ENCODE measurements around the gene RCN1.

The RCN1 gene

DNA sequence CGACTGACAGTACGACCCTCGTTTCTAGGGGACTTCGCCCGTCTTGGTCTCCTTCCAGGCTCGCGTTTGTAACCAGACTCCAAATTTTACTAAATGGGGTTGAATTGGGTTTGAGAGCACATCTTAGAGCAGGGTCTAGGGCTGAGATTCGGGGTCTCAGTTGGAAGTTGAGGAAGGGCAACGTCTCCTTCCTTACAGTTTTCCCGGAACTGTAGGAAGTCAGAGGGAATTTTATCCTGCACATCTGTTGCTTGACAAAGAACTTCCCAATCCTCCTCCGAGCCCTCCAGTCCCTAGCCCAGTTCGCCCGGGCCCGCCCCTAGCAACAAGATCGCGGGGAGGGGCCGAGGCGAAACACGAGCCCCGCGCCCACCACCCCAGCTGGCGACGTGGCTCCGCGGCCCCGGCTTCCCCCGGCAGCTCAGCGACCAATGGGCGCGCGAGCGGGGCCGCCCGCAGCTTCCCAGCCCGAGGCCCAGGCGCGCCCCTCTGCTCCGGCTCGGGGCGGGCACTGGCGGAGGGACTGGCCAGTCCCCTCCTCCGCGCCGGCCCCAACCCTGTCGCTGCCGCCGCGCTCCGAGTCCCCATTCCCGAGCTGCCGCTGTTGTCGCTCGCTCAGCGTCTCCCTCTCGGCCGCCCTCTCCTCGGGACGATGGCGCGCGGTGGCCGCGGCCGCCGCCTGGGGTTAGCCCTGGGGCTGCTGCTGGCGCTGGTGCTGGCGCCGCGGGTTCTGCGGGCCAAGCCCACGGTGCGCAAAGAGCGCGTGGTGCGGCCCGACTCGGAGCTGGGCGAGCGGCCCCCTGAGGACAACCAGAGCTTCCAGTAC is at the start of gene RCN1:
RCN1 (plus strand) TSS at position 530 of the 826 bp plus-strand sequence; CDS start at position 653, 123 bp downstream.
- peak within 1 kb of the TSS; percentile 93 for H3K4me3 ChIP-seq (ENCODE audit: low read length)
- peak within 1 kb of the TSS; percentile 96 for H3K9ac ChIP-seq (ENCODE audit: low read length)
- DNase-seq (ENCODE audit: low read depth) = peak; percentile 94
- no peaks in the 10 kb centered on the region for H3K9me3 ChIP-seq (ENCODE audit: control insufficient read depth, low read length)
- H3K27me3 ChIP-seq (replicated peaks; ENCODE audit: control insufficient read depth, insufficient read depth, low read length) = no peaks in the 10 kb centered on the region
- H3K36me3 ChIP-seq (ENCODE audit: control insufficient read depth, insufficient read depth, low read length, severe bottlenecking) = no peaks in the 10 kb centered on the region
- peaks cover 61% of the 10 kb centered on the region for H3K4me1 ChIP-seq (ENCODE audit: control insufficient read depth, insufficient read depth, low read length)

DNA sequence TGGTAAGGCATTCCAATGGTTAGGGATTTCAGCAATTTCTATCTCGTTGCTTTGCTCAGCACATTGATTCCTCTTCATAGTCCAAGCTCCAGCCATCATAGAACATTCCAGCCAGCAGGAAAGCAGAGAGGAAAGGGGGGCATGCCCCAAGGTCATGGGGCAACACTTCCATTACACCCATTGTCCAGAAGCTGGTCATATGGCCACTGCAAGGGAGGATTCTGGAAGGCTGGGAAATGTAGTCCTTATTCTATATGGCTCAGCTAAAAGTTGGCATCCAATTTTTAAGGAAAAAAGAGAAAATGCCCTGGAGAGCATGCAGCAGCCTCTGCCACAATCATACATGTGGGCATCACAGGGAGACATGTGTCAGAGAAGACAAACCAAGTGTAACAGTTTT is 47.1 kb upstream of the RCN1 start:
- H3K9ac ChIP-seq (ENCODE audit: low read length) = no peak overlapping the region
- DNase-seq (ENCODE audit: low read depth) = no peak
- H3K27me3 ChIP-seq (replicated peaks; ENCODE audit: control insufficient read depth, insufficient read depth, low read length) = peaks cover 3% of the 10 kb centered on the region
- no peaks in the 10 kb centered on the region for H3K36me3 ChIP-seq (ENCODE audit: control insufficient read depth, insufficient read depth, low read length, severe bottlenecking)
- H3K4me3 ChIP-seq (ENCODE audit: low read length) = no peak overlapping the region
- H3K4me1 ChIP-seq (ENCODE audit: control insufficient read depth, insufficient read depth, low read length) = no peaks in the 10 kb centered on the region
- peaks cover 6% of the 10 kb centered on the region for H3K9me3 ChIP-seq (ENCODE audit: control insufficient read depth, low read length)

DNA sequence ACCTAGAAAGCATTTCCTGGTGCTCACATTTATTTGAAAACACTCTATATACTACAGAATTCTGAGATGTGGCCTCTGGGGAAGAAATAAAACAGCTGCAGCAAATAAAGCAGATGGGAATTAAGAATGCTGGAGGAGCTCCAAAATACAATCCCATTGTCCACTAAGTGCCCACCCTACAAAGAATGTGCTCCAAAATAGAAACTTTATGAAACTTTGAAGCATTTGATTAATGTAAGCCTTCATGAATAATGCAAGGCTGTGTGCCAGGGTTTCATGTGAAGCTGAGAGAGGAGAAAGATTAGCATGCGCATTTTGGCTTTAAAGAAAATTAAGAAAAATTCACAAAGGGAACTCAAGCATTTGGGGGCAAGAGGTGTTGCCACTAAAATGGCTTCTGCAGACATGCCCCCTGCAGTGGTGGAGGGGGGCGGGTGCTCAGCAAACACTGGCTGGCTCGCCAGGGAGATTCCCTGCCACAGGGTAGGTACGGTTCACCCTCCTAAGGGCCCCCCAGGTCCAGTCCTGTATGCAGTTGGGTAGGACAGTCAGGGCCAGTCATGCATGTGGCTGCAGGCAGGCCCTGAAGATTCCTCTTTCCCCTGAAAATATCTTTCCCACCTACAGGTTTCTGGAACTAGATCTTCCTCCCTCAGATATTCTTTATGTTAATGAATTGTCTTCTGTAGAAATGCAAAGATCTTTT is 46.6 kb upstream of the RCN1 start:
- H3K9ac ChIP-seq (ENCODE audit: low read length) = no peak overlapping the region
- H3K4me3 ChIP-seq (ENCODE audit: low read length) = no peak overlapping the region
- DNase-seq (ENCODE audit: low read depth) = no peak
- peaks cover 6% of the 10 kb centered on the region for H3K9me3 ChIP-seq (ENCODE audit: control insufficient read depth, low read length)
- no peaks in the 10 kb centered on the region for H3K36me3 ChIP-seq (ENCODE audit: control insufficient read depth, insufficient read depth, low read length, severe bottlenecking)
- H3K27me3 ChIP-seq (replicated peaks; ENCODE audit: control insufficient read depth, insufficient read depth, low read length) = peaks cover 3% of the 10 kb centered on the region
- H3K4me1 ChIP-seq (ENCODE audit: control insufficient read depth, insufficient read depth, low read length) = no peaks in the 10 kb centered on the region

DNA sequence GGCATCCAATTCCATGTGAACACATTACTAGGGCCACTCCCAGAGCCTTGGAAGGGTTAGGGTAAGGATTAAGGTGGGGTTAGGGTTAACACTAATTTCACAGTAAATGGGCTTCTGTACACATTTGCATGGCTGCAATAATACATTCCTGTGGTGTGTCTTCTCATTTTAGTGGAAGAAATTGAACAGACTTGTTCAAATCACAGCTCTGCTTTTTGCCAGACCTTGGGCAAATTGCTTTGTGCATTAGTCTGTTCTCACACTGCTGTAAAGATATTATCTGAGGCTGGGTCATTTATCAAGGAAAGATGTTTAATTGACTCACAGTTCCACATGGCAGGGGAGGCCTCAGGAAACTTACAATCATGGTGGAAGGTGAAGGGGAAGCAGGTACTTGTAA is 45.4 kb upstream of the RCN1 start:
- Histone ChIP-seq H3K9ac (ENCODE audit: low read length) (no peak overlapping the region), H3K4me1 (ENCODE audit: control insufficient read depth, insufficient read depth, low read length) (no peaks in the 10 kb centered on the region), H3K36me3 (ENCODE audit: control insufficient read depth, insufficient read depth, low read length, severe bottlenecking) (no peaks in the 10 kb centered on the region), H3K4me3 (ENCODE audit: low read length) (no peak overlapping the region), H3K9me3 (ENCODE audit: control insufficient read depth, low read length) (peaks cover 6% of the 10 kb centered on the region), H3K27me3 (replicated peaks; ENCODE audit: control insufficient read depth, insufficient read depth, low read length) (peaks cover 3% of the 10 kb centered on the region)
- DNase-seq (ENCODE audit: low read depth) = no peak

DNA sequence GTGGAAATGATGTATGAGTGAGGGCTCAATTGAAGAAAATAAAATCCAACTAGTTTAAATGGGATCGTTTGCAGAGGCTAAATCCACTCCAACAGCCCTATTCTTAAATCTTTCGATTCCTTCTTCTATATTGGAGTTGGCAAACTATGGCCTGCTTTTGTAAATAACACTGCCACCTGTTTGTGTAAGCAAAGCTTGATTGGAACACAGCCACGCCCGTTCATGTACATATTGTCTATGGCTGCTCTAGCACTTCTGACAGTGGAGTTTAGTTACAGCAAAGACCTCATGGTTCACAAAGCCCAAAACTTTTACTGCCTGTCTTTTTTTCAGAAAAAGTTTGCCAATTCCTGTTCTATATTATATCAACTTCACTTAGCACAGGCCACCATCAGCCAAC is 40.6 kb upstream of the RCN1 start:
- no peak overlapping the region for H3K4me3 ChIP-seq (ENCODE audit: low read length)
- peaks cover 12% of the 10 kb centered on the region for H3K4me1 ChIP-seq (ENCODE audit: control insufficient read depth, insufficient read depth, low read length)
- H3K9ac ChIP-seq (ENCODE audit: low read length) = no peak overlapping the region
- H3K9me3 ChIP-seq (ENCODE audit: control insufficient read depth, low read length) = peaks cover 6% of the 10 kb centered on the region
- no peaks in the 10 kb centered on the region for H3K36me3 ChIP-seq (ENCODE audit: control insufficient read depth, insufficient read depth, low read length, severe bottlenecking)
- peaks cover 3% of the 10 kb centered on the region for H3K27me3 ChIP-seq (replicated peaks; ENCODE audit: control insufficient read depth, insufficient read depth, low read length)
- DNase-seq (ENCODE audit: low read depth) = no peak

DNA sequence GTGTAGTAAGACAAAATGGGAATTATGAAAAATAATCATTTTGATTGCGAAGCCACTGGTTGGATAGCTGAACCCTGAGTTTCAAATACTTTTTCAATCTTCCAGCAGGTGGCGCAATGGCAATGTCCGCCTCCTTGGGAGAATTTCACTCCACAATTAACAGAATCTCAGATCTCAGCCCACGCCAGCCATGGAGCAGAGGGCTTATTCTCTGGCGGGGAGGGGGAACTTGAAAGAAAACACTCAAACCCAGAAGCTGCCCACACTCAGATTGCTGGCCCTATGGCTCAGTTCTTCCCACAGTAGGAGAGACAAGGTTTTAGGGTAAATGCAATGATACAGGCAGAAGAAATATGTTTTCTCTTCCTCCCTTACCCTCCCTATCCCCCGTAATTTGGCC is 38.7 kb upstream of the RCN1 start:
- peaks cover 19% of the 10 kb centered on the region for H3K4me1 ChIP-seq (ENCODE audit: control insufficient read depth, insufficient read depth, low read length)
- no peak overlapping the region for H3K4me3 ChIP-seq (ENCODE audit: low read length)
- H3K9ac ChIP-seq (ENCODE audit: low read length) = no peak overlapping the region
- H3K36me3 ChIP-seq (ENCODE audit: control insufficient read depth, insufficient read depth, low read length, severe bottlenecking) = no peaks in the 10 kb centered on the region
- H3K9me3 ChIP-seq (ENCODE audit: control insufficient read depth, low read length) = no peaks in the 10 kb centered on the region
- no peaks in the 10 kb centered on the region for H3K27me3 ChIP-seq (replicated peaks; ENCODE audit: control insufficient read depth, insufficient read depth, low read length)
- DNase-seq (ENCODE audit: low read depth) = peak; percentile 88

DNA sequence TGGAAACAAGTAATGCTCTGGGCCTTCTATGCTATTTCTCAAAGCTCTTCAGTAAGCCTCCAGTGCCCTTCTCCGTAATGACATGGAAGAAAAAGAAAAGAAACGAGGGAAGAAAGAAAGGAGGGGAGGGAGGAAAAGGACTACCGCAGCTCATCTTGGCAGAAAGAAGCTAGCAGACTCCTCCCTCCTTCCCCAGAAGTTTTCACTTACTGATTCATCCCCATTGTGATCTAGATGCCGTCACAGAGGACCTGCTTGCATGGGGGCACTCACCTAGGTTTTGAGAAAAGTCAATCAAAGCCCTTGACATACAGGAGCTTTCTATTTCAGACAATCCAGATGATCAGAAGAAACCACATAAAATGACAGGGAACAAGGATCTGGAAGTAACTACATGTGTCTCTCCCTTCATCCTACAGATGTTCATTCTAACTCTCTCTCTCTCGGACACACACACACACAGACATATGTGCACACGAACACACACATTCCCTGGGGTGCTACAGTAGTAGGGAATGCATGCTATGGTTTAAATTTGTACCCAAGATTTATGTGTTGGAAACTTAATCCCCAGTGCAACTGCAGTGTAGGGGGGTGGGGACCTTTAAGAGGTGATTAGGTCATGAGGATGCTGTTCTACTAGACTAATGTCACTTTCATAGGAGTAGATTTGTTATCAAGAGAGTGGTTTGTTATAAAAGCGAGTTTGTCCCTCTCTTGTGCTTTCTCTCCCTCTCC is 37.6 kb upstream of the RCN1 start:
- Histone ChIP-seq H3K4me3 (ENCODE audit: low read length) (no peak overlapping the region), H3K36me3 (ENCODE audit: control insufficient read depth, insufficient read depth, low read length, severe bottlenecking) (no peaks in the 10 kb centered on the region), H3K27me3 (replicated peaks; ENCODE audit: control insufficient read depth, insufficient read depth, low read length) (no peaks in the 10 kb centered on the region), H3K9me3 (ENCODE audit: control insufficient read depth, low read length) (no peaks in the 10 kb centered on the region), H3K9ac (ENCODE audit: low read length) (no peak overlapping the region), H3K4me1 (ENCODE audit: control insufficient read depth, insufficient read depth, low read length) (peaks cover 19% of the 10 kb centered on the region)
- DNase-seq (ENCODE audit: low read depth) = no peak

DNA sequence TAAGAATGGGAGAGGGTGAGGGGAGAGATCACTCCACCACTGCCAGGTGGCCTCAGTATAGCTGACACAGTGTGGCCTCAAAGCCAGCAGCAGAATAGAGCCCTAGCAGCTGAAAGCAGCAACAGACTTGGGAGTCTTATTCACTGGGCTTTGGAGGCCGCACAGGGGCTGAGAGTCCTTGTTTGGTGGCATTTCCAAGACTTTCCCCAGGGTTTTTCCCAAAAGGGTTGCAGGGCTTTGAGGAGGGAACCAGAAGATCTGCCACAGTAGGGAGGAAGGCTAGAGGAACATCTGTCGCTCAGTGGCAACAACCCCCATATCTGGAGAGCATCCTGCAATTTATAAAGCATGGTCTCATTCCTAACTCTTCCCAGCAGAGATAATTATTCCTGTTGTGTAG is 35.0 kb upstream of the RCN1 start:
- Histone ChIP-seq H3K9me3 (ENCODE audit: control insufficient read depth, low read length) (no peaks in the 10 kb centered on the region), H3K27me3 (replicated peaks; ENCODE audit: control insufficient read depth, insufficient read depth, low read length) (no peaks in the 10 kb centered on the region), H3K4me1 (ENCODE audit: control insufficient read depth, insufficient read depth, low read length) (peaks cover 19% of the 10 kb centered on the region), H3K4me3 (ENCODE audit: low read length) (no peak overlapping the region), H3K36me3 (ENCODE audit: control insufficient read depth, insufficient read depth, low read length, severe bottlenecking) (no peaks in the 10 kb centered on the region), H3K9ac (ENCODE audit: low read length) (no peak overlapping the region)
- no peak for DNase-seq (ENCODE audit: low read depth)

DNA sequence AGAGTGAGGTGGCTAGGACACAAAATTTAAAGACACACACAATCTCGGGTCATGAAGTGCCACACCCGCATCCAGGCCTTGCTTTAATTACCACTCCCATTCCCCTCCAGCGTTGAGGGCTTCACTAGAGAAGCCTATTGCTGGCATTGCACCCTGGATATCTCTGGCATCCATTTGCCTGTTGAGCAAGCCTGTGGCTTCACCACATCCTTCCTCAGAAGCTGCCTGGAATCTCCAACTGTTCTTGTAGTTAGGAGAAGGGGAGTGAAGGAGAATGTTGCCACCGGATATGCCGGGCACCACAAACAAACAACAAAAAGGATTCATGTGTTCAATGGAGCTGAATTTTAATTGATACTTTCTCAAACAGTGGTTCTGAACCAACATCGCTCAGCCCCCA is 34.4 kb upstream of the RCN1 start:
- H3K36me3 ChIP-seq (ENCODE audit: control insufficient read depth, insufficient read depth, low read length, severe bottlenecking) = no peaks in the 10 kb centered on the region
- peaks cover 19% of the 10 kb centered on the region for H3K4me1 ChIP-seq (ENCODE audit: control insufficient read depth, insufficient read depth, low read length)
- no peaks in the 10 kb centered on the region for H3K27me3 ChIP-seq (replicated peaks; ENCODE audit: control insufficient read depth, insufficient read depth, low read length)
- H3K4me3 ChIP-seq (ENCODE audit: low read length) = no peak overlapping the region
- no peak overlapping the region for H3K9ac ChIP-seq (ENCODE audit: low read length)
- H3K9me3 ChIP-seq (ENCODE audit: control insufficient read depth, low read length) = no peaks in the 10 kb centered on the region
- peak; percentile 7 for DNase-seq (ENCODE audit: low read depth)

DNA sequence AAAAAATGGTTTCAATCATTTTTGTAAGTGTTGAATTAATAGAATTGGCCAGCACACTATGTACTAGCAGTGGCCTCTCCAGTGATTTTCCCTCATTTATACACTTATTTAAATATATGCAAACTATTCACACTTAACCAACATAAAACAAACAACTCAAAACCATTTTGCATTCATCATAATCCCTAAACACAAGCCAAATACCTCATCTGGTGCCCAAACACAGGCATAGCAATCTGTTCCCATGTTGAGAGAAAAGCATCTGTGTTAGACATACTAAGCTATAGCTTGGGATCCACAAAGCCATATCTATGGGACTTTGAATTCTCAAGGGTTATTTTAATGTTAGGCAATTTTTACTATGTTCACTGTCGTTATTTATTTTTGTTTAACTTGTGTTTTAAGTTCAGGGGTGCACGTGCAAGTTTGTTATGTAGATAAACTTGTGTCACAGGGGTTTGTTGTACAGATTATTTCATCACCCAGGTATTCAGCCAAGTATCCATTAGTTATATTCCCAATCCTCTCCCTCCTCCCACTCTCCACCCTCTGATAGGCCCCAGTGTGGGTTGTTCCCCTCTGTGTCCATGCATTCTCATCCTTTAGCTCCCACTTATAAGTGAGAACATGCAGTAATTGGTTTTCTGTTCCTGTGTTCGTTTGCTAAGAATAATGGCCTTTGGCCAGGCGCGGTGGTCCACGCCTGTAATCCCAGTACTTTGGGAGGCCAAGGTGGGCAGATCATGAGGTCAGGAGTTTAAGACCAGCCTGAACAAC is 31.0 kb upstream of the RCN1 start:
- Histone ChIP-seq H3K9ac (ENCODE audit: low read length) (no peak overlapping the region), H3K36me3 (ENCODE audit: control insufficient read depth, insufficient read depth, low read length, severe bottlenecking) (no peaks in the 10 kb centered on the region), H3K4me3 (ENCODE audit: low read length) (no peak overlapping the region), H3K4me1 (ENCODE audit: control insufficient read depth, insufficient read depth, low read length) (peaks cover 6% of the 10 kb centered on the region), H3K9me3 (ENCODE audit: control insufficient read depth, low read length) (no peaks in the 10 kb centered on the region), H3K27me3 (replicated peaks; ENCODE audit: control insufficient read depth, insufficient read depth, low read length) (no peaks in the 10 kb centered on the region)
- no peak for DNase-seq (ENCODE audit: low read depth)

Measured in adipocyte (in vitro differentiated cells).